GM18505 (cell line): ENCODE measurements around the gene CDKN2B.

Source experiments
- ATAC-seq: cut with Tn5 transposase; IDR thresholded peaks from one replicate; pipeline ENCODE4 v1.9.1; 2021; ENCODE audit not compliant: unreplicated experiment
- POLR2A ChIP-seq: IDR thresholded peaks from 4 replicates; pipeline ENCODE4 v1.6.1; 2011; ENCODE audit warnings: borderline replicate concordance; ENCODE audit not compliant: insufficient read depth, insufficient read length; ENCODE audit errors: extremely low read depth

CDKN2B gene

DNA sequence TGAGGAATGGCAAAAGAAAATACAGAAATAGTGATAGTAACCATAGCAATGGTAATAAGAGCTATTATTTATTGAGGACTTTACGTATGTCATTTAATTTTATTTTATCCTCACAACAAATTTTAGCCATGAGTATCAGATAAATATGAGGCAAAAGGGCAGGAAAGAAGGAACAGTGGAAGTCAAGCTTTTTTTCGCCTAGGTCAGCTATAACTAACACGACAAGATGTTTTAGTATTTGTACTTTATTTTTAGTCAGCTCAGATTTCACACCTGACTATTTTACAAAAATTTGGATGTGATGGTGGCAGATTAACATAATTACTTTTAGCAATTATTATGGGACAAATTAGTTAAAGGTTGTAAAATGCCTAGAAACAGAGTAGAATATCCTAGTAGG lies 34.8 kb upstream of the CDKN2B start:
- no peak for ATAC-seq
- TF ChIP-seq POLR2A = no peak

DNA sequence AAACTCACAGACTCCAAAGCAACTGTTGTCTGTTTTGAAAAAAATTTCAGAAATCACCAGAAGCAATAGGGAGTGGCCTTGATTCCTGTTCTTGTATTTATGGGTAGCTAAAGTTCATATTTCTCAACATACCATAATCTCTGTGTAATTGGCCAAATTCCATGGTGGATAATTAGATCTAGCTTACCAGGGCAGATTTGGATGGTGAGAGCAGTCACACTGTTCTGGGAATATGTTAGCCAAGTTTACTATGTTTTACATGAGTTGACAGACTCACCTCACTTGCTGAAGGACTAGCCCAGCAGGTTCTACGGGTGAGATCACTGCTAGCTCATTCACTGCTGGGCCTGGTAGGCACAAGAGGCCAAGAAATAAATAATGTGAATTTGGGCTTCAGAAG lies 32.7 kb upstream of the CDKN2B start:
- no peak for ATAC-seq
- TF ChIP-seq POLR2A = no peak

DNA sequence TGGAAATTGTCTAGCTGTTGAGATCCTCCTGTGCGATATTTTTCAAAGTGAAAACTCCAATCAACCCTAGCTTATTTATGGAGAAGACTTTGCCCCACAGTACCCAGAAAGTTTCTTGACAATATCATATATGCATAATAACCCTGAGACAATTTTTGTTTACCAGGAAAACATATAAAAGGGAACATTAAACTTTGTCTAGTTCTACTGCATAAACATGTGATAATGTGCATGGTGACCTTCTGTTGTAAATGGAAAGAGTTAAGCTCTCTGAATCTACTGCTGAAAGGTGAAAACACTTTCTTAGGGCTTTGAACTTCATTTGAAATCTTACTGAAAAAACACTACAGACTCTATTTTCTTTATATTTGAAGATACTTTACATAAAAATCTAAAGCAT lies 32.2 kb upstream of the CDKN2B start:
- TF ChIP-seq POLR2A = no peak
- no peak for ATAC-seq

- no peak for ATAC-seq
Measured at GRCh38 chr9:22040760-22041159, 31.7 kb upstream of the CDKN2B start.

DNA sequence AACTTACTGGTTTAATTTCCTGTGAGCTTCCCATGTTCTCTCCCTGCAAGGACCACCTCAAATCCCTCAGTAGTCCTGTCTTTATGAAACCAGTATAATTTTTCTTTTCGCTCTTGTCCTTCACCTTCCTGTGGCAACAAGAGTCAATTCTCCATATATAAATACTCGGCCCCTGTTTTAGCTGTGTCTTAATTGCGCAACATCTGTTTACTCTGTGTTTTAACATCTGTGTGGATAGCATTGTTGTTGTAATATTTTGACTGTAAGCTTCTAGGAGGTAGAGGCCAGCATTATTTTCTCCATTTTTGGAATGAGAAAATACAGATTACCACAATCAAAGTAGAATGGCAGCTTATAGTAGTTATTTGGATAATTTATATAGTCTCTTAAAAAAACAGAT lies 30.2 kb upstream of the CDKN2B start:
- no peak for TF ChIP-seq POLR2A
- no peak for ATAC-seq

More at GRCh38 chr9:22040760-22041159, 31.7 kb upstream of the CDKN2B start:
- no peak for TF ChIP-seq POLR2A

DNA sequence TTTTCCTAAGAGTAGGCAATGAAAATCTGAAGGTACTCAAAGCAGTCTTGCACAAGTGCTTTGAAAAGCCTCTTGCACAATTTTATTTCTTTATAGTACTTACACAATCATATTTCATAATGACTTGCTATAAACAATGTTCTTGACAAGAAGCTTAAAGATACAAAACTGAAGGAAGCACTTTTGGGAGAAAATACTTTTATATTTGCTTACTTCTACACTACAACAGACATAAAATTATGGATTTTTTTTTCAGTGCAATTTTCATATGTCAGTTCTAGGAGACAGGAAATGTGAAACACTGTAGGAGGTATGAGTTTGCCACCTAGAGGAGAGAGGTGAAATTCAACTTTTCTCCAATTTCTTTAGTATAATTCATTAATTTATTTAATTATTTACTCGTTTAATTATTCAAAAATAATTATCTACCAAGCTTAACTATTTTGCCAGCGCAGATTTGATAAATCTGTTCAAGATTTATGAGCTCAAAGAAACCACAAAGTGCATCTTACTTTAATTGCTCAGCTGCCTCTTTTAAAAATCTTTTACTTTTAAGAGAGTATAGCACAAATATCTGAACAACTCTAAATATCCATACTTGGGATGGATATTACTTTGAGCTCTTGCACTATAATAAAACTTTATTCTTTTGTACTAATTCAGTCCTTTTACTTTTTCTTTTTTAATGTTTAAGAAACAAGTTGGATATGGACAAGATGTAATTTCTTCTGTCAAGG lies 29.0 kb upstream of the CDKN2B start:
- no peak for ATAC-seq
- TF ChIP-seq POLR2A = no peak

- TF ChIP-seq POLR2A = no peak
- no peak for ATAC-seq
Measured at GRCh38 chr9:22036866-22037626, 27.9 kb upstream of the CDKN2B start.

- ATAC-seq = no peak
- TF ChIP-seq POLR2A = no peak
Measured at GRCh38 chr9:22035591-22036011, 26.5 kb upstream of the CDKN2B start.

- no peak for TF ChIP-seq POLR2A
- no peak for ATAC-seq
Measured at GRCh38 chr9:22033012-22033630, 24.0 kb upstream of the CDKN2B start.

DNA sequence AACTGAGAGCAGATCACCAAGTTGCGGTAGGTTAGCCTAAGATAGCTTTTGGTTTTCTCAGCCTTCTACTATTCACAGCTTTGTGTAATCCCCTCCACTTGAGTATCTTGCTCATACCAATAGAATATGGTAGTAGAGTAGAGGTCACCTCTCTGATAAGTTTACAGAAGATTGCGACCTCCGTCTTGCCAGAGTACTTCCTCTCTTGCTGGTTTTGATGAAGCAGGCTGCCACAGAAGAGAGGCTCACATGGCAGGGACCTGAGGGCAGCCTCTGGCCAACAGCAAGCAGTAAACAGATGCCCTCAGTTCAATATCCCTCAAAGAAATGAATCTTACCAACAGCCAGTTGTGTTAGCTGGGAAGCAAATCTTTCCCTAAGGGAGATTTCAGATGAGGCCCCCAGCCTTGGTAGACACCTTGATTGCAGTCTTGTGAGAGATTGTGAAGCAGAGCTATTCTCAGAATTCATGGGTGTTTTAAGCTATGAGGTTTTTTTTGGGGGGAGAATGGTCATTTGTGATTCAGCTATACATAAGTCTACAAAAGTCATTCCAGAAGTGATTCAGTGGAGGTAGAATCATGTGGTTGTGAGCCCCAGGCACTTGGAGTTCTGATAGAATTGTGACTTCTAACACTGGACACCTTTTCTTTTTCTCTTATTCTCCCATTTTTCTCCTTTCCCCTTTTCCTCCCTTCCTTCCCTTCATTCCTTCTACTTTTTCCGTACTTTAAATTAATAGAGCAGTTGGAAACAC lies 22.7 kb upstream of the CDKN2B start:
- ATAC-seq = no peak
- no peak for TF ChIP-seq POLR2A

DNA sequence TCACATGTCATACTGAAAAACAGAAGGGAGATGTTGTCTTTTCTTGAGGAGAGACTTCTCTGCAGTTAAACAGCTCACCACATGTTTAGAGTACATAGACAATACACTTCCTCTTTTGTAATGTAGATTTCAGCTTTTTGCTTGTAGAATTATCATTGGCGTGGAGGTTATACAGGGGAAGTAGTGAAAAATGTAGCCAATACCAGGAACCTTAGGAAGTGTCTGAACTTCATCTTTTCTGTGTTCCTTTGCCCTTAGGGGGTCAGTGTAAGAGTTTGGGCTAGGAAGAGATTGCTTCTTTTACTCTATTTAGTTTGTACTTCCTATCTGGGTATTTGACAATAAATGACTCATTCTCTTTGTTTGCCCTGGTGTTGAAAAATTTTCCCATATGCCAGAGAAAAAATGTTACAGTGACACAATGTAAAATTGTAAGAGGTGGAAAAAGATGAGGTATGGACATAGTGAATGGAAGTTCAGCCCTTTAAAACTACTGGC lies 21.0 kb upstream of the CDKN2B start:
- peak; percentile 80 for ATAC-seq
- no peak for TF ChIP-seq POLR2A

DNA sequence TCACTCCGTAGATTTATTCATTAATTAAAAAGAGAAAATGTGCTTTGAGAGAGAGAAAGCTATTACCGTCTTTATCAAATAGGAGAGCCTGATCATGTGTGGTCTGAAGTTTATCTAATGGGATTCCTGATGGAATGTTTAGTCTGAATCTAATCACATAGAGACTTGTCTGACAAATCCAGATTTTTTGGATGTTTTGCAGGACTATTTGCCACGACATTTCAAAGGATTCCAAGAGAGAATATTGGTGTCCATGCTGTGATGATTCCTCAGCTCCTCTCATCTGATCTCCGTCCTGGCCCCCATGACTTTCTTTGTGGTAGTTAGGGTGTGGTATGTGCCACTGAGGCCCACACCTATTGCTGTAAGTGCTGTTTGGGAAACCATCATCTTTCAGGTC lies 20.1 kb upstream of the CDKN2B start:
- TF ChIP-seq POLR2A = no peak
- ATAC-seq = no peak

- ATAC-seq = no peak
Measured at GRCh38 chr9:22028394-22028793, 19.3 kb upstream of the CDKN2B start.

More at GRCh38 chr9:22028394-22028793, 19.3 kb upstream of the CDKN2B start:
- no peak for TF ChIP-seq POLR2A
